ENCODE data around the gene PRR15.

- TF ChIP-seq CTCF (IDR thresholded peaks at IDR 0.05) (no peak), EZH2phosphoT487 (IDR thresholded peaks at IDR 0.05) (no peak)
These were observed 45.0 kb upstream of the PRR15 start for GRCh38 chr7:29518616-29519015.

Measured in neural progenitor cell (in vitro differentiated cells).